ENCODE measurements around the gene SLC25A13. TPM values are rescaled to one million over a fixed set of nuclear protein-coding genes. Genes with fewer than 3 reads are reported as not detected.

SLC25A13 gene
- total RNA-seq, 2 donors from 2014 or later = 6.5 to 12.8 TPM

DNA sequence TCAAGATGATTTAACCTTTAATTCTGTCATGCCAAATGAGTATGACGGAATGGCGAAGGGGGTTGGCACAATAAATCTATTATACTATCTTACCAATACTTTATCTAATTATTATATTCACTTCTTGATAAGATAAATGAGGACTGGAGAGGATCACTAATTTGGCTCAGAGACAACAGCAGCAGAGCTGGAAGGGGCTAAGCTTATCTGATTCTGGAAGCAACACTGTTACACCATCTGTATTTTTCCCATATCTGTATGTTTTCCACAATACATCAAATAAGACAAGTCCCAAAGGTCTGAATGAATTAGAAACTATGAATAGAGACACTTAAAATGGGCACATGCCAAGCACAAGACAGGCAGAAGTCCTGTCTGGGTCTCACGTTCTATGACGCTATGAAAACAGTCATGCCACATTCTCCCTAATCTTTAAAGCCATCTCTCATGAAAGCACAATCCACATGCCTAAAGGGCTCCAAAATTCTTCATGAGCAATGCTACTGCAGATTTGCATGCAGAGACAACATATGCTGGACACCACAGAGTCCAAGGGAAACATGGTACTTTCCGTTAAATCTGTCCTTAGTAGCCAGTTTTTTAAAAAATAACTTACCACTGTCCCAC, 88.3 kb downstream of the SLC25A13 start:
- no peak overlapping the region for H3K27ac Mint-ChIP-seq
- H3K27me3 Mint-ChIP-seq = no peaks in the 10 kb centered on the region
- H3K4me3 Mint-ChIP-seq = no peak overlapping the region
- H3K36me3 Mint-ChIP-seq (ENCODE audit: low read depth) = peaks cover 36% of the 10 kb centered on the region
- peaks cover 10% of the 10 kb centered on the region for H3K4me1 Mint-ChIP-seq
- ATAC-seq (replicated peaks) = no peak
- H3K9me3 Mint-ChIP-seq = peaks cover 4% of the 10 kb centered on the region

DNA sequence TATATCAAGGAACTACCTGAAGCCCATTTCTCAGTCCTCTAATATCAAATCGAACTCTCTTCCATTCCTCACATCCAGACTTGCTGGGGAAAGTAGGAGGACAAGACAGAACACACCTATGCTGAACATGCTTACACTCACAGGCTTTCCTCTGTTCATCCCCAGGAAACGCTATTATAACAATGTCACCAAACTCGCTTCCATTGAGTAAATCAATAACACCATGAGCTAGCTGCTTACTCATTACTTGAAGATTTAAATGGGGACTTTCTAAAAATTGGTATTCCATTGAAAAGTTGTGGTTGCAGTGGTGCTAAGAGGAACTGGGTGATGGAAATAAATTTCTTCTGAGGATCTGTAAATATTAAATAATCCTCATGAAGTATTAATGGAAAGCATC, 88.8 kb downstream of the SLC25A13 start:
- Mint-ChIP-seq H3K27ac (no peak overlapping the region), H3K27me3 (no peaks in the 10 kb centered on the region), H3K4me1 (peaks cover 10% of the 10 kb centered on the region), H3K36me3 (ENCODE audit: low read depth) (peaks cover 39% of the 10 kb centered on the region), H3K9me3 (peaks cover 4% of the 10 kb centered on the region), H3K4me3 (no peak overlapping the region)
- ATAC-seq (replicated peaks) = no peak

DNA sequence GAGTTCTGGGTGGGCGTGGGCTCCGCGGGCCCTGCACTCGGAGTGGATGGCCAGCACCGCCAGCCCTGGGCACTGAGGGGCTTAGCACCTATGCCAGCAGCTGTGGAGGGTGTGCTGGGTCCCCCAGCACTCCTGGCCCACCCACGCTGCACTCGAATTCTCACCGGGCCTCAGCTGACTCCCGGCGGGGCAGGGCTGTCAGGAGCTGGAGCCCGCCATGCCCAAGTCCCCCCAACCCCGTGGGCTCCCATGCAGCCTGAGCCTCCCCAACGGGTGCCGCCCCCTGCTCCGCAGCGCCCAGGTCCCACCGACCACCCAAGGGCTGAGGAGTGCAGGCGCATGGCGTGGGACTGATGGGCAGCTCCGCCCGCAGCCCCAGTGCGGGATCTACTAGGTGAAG, 93.1 kb downstream of the SLC25A13 start:
- Mint-ChIP-seq H3K9me3 (peaks cover 4% of the 10 kb centered on the region), H3K27ac (no peak overlapping the region), H3K27me3 (no peaks in the 10 kb centered on the region), H3K4me3 (no peak overlapping the region), H3K4me1 (peaks cover 6% of the 10 kb centered on the region), H3K36me3 (ENCODE audit: low read depth) (peaks cover 29% of the 10 kb centered on the region)
- ATAC-seq (replicated peaks) = no peak

DNA sequence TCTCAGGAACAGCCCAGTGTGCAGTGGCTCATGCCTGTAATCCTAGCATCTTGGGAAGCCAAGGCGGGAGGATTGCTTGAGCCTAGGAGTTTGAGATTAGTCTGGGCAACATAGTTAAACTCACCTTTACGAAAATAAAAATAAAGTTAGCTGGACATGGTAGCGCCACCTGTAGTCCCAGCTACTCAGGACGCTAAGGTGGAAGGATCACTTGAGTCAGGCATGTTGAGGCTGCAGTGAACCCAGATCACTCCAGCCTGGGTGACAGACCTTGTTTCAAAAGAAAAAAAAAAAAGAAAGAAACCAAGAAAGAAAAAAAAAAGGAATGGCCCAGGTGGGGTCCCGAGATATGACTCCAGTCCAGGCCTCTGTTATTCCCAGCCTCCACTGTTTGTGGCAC, 96.6 kb downstream of the SLC25A13 start:
- no peak for ATAC-seq (replicated peaks)
- Mint-ChIP-seq H3K36me3 (ENCODE audit: low read depth) (peaks cover 15% of the 10 kb centered on the region), H3K4me1 (peaks cover 13% of the 10 kb centered on the region), H3K4me3 (no peak overlapping the region), H3K27me3 (no peaks in the 10 kb centered on the region), H3K9me3 (peaks cover 4% of the 10 kb centered on the region), H3K27ac (no peak overlapping the region)

GRCh38 chr7:96224685-96225084, 97.2 kb downstream of the SLC25A13 start:
- Mint-ChIP-seq H3K27ac (no peak overlapping the region), H3K27me3 (no peaks in the 10 kb centered on the region), H3K4me3 (no peak overlapping the region), H3K36me3 (ENCODE audit: low read depth) (peaks cover 9% of the 10 kb centered on the region), H3K4me1 (peaks cover 13% of the 10 kb centered on the region), H3K9me3 (peaks cover 3% of the 10 kb centered on the region)
- ATAC-seq (replicated peaks) = no peak

- no peak for ATAC-seq (replicated peaks)
- Mint-ChIP-seq H3K4me1 (peaks cover 13% of the 10 kb centered on the region), H3K27me3 (no peaks in the 10 kb centered on the region), H3K9me3 (no peaks in the 10 kb centered on the region), H3K4me3 (no peak overlapping the region), H3K27ac (no peak overlapping the region), H3K36me3 (ENCODE audit: low read depth) (peaks cover 5% of the 10 kb centered on the region)
Measured at GRCh38 chr7:96224073-96224472, 97.8 kb downstream of the SLC25A13 start.

- no peaks in the 10 kb centered on the region for H3K36me3 Mint-ChIP-seq (ENCODE audit: low read depth)
- no peaks in the 10 kb centered on the region for H3K27me3 Mint-ChIP-seq
- H3K27ac Mint-ChIP-seq = no peak overlapping the region
- H3K9me3 Mint-ChIP-seq = no peaks in the 10 kb centered on the region
- no peak overlapping the region for H3K4me3 Mint-ChIP-seq
- no peak for ATAC-seq (replicated peaks)
- H3K4me1 Mint-ChIP-seq = peaks cover 13% of the 10 kb centered on the region
Measured at GRCh38 chr7:96221888-96222287, 100.0 kb downstream of the SLC25A13 start.

DNA sequence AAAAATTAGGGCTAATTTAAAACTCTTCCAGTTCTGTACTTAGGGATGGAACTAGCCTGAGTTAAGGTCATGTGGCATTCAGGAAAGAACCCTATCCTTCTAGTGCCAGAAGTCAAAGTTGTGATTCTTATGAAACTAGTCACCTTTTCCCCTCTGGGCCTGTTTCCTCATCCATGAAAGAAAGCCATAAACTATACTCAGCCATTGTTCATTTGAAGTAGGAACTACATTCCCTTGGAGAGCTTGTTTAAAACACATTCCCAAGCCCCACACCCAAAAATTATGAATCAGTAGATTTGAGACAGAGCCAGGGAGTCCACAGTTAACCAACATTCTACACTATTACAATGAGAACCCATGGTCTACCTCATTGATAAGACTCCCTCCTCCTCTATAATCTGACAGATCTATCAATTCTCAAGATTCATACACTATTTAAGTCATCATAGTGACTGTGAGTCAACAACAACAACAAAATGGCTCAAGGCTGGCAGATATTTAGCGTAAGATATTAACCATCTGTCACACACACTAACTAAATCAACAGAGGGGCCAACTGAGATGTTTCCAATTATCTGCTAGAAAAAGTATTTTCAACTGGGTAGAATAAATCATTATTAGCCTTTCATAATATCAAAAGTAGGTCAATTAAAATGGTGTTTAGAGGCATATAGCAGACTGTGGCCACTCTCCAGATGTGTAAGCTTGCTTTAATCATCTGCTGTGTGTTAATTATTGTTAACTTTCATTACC, 102.3 kb downstream of the SLC25A13 start:
- Mint-ChIP-seq H3K36me3 (ENCODE audit: low read depth) (no peaks in the 10 kb centered on the region), H3K27me3 (no peaks in the 10 kb centered on the region), H3K4me1 (peaks cover 13% of the 10 kb centered on the region), H3K9me3 (no peaks in the 10 kb centered on the region), H3K27ac (no peak overlapping the region), H3K4me3 (no peak overlapping the region)
- ATAC-seq (replicated peaks) = no peak

GRCh38 chr7:96218664-96219243, 103.1 kb downstream of the SLC25A13 start:
- H3K4me1 Mint-ChIP-seq = peaks cover 7% of the 10 kb centered on the region

GRCh38 chr7:96217147-96217546, 104.8 kb downstream of the SLC25A13 start:
- Mint-ChIP-seq H3K36me3 (ENCODE audit: low read depth) (no peaks in the 10 kb centered on the region), H3K9me3 (no peaks in the 10 kb centered on the region), H3K4me3 (no peak overlapping the region), H3K4me1 (peaks cover 6% of the 10 kb centered on the region), H3K27ac (no peak overlapping the region), H3K27me3 (no peaks in the 10 kb centered on the region)
- ATAC-seq (replicated peaks) = no peak

More at GRCh38 chr7:96218664-96219243, 103.1 kb downstream of the SLC25A13 start:
- no peak overlapping the region for H3K27ac Mint-ChIP-seq
- no peaks in the 10 kb centered on the region for H3K27me3 Mint-ChIP-seq
- no peaks in the 10 kb centered on the region for H3K36me3 Mint-ChIP-seq (ENCODE audit: low read depth)
- H3K9me3 Mint-ChIP-seq = no peaks in the 10 kb centered on the region
- no peak overlapping the region for H3K4me3 Mint-ChIP-seq
- no peak for ATAC-seq (replicated peaks)

DNA sequence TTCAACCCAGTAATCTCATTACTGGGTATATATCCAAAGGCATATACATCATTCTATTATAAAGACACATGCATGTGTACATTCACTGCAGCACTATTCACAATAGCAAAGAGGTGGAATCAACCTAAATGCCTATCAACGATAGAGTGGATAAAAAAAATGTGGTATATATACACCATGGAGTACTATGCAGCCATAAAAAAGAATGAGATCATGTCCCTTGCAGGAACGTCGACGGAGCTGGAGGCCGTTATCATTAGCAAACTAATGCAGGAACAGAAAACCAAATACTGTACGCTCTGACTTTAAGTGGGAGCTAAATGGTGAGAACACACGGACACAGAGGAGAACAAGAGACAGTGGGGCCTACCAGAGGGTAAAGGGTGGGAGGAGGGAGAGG, 105.5 kb downstream of the SLC25A13 start:
- Mint-ChIP-seq H3K4me3 (no peak overlapping the region), H3K9me3 (no peaks in the 10 kb centered on the region), H3K4me1 (peaks cover 6% of the 10 kb centered on the region), H3K27ac (no peak overlapping the region), H3K27me3 (no peaks in the 10 kb centered on the region), H3K36me3 (ENCODE audit: low read depth) (no peaks in the 10 kb centered on the region)
- ATAC-seq (replicated peaks) = no peak

- Mint-ChIP-seq H3K27me3 (no peaks in the 10 kb centered on the region), H3K4me3 (no peak overlapping the region), H3K9me3 (no peaks in the 10 kb centered on the region), H3K27ac (no peak overlapping the region), H3K4me1 (no peaks in the 10 kb centered on the region), H3K36me3 (ENCODE audit: low read depth) (peaks cover 20% of the 10 kb centered on the region)
- no peak for ATAC-seq (replicated peaks)
Measured at GRCh38 chr7:96212474-96212873, 109.4 kb downstream of the SLC25A13 start.

DNA sequence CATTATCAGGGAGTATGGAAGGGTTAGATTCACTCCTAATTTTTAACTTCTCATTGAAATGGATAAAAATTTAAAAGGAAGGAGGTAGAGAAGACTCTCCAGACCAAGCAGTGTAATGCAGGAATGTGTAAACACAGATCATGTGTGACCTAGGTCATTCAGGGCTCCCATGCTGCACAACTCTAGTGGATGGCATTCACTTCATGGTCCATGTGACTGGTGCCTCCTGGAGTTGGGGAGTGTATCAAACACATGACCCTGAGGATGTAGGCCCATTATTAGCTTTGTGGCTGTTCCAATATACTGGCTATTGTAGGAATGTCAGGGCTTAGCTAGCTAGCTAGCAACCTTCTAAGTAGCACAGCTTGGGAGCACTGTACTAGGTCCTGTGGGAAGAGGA, 109.9 kb downstream of the SLC25A13 start:
- no peak for ATAC-seq (replicated peaks)
- no peak overlapping the region for H3K27ac Mint-ChIP-seq
- H3K27me3 Mint-ChIP-seq = no peaks in the 10 kb centered on the region
- no peaks in the 10 kb centered on the region for H3K9me3 Mint-ChIP-seq
- H3K4me1 Mint-ChIP-seq = no peaks in the 10 kb centered on the region
- H3K4me3 Mint-ChIP-seq = no peak overlapping the region
- H3K36me3 Mint-ChIP-seq (ENCODE audit: low read depth) = peaks cover 24% of the 10 kb centered on the region

- H3K4me1 Mint-ChIP-seq = no peaks in the 10 kb centered on the region
- no peaks in the 10 kb centered on the region for H3K9me3 Mint-ChIP-seq
- H3K27ac Mint-ChIP-seq = no peak overlapping the region
- H3K36me3 Mint-ChIP-seq (ENCODE audit: low read depth) = peaks cover 27% of the 10 kb centered on the region
- H3K27me3 Mint-ChIP-seq = no peaks in the 10 kb centered on the region
- ATAC-seq (replicated peaks) = no peak
- H3K4me3 Mint-ChIP-seq = no peak overlapping the region
Measured at GRCh38 chr7:96205665-96206064, 116.2 kb downstream of the SLC25A13 start.

- Mint-ChIP-seq H3K4me1 (no peaks in the 10 kb centered on the region), H3K9me3 (no peaks in the 10 kb centered on the region), H3K4me3 (no peak overlapping the region), H3K27ac (no peak overlapping the region), H3K27me3 (no peaks in the 10 kb centered on the region), H3K36me3 (ENCODE audit: low read depth) (peaks cover 27% of the 10 kb centered on the region)
- ATAC-seq (replicated peaks) = no peak
Measured at GRCh38 chr7:96204601-96205000, 117.3 kb downstream of the SLC25A13 start.
